SU-DHL-6 (cell line): ENCODE data around the gene ACAA1.

Source experiments
- CTCF ChIP-seq: fragments of 200-600 bp; sonication (generic); IDR thresholded peaks from one replicate; pipeline ENCODE4 v1.5.1; 2017; ENCODE audit warnings: antibody characterized with exemption, mild to moderate bottlenecking, low read length, moderate library complexity; ENCODE audit not compliant: insufficient read depth, poor library complexity, severe bottlenecking
- EZH2phosphoT487 ChIP-seq: fragments of 200-600 bp; sonication (generic), shearing (Covaris generic); conservative IDR thresholded peaks from 2 replicates; pipeline ENCODE4 v1.6.1; 2018; ENCODE audit warnings: mild to moderate bottlenecking, antibody characterized with exemption, low read length, moderate library complexity, mixed read lengths

DNA sequence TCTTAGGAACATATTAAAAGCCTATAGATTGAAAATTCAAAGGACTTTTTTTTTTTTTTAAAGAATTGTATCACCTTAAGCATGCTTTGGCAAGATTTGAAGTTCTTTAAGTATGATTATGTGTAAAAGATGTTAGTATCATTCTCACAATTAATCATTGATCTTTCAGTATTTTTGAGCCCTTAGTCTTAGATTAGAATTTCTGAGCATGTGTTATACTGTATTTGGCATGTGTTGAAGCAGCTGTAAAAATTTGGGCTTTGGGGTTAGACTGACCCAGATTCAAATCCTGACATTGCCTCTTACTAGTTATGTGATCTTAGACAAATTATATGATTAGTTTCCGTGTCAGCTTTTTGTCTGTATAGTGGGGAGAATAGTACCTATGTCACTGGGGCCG lies 34.7 kb upstream of the ACAA1 start:
- no peak for TF ChIP-seq CTCF
- TF ChIP-seq EZH2phosphoT487: no peak
